ENCODE results near the gene MRPL34. TPM values are rescaled to one million over a fixed set of nuclear protein-coding genes. Genes with fewer than 3 reads are reported as not detected.

The MRPL34 gene
- total and polyA plus RNA-seq, 2 donors (not counting 1 experiment from before 2014, with no cell fraction given) = 27.5 to 44.8 TPM

DNA sequence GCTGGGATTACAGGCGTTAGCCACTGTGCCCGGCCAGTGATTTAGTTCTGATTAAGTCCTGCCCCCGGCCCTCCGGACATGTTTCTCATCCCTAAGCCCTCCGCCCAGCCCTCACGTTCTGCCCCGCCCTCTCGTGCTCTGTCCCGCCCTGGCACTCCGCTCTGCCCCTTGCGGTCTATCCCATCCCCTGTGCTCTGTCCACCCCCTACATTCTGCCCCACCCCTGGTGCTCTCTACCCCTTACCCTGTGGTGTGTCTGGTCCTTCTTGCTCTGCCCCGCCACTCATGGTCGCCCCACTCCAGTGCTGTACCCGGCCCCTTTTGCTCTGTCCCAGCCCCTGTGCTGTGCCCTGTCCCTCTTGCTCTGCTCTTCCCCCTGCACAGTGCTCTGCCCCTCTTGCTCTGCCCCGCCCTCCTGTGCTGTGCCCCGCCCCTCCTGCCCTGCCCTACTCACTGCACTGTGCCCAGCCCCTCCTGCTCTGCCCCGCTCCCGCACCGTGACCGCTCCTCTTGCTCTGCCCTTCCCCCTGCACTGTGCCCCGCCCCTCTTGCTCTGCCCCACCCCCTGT, 34.7 kb downstream of the MRPL34 start:
- H3K4me2 ChIP-seq (ENCODE audit: extremely low read depth, insufficient read depth, low read length) = no peak overlapping the region
- H2AFZ ChIP-seq (ENCODE audit: low read length) = no peak overlapping the region
- TF ChIP-seq CTCF (conservative IDR thresholded peaks at IDR 0.05 in 1 of 2, IDR thresholded peaks at IDR 0.05 in 1 of 2; ENCODE audit: low read depth in 1 of 2, low read length in 2 of 2) (no peak), EZH2 (IDR thresholded peaks at IDR 0.05; ENCODE audit: low read length, missing control alignments) (no peak)
- H3K27ac ChIP-seq (ENCODE audit: insufficient read depth, low read length) = no peak overlapping the region
- H3K9ac ChIP-seq (ENCODE audit: insufficient read depth, low read length) = no peak overlapping the region
- no peaks in the 10 kb centered on the region for H3K9me3 ChIP-seq (ENCODE audit: control insufficient read depth, insufficient read depth, low read depth, low read length)
- no peak for DNase-seq (ENCODE audit: low read depth in 2 of 2)
- peaks cover 3% of the 10 kb centered on the region for H3K36me3 ChIP-seq (ENCODE audit: control insufficient read depth, insufficient read depth, low read length)
- H3K4me1 ChIP-seq (ENCODE audit: control insufficient read depth, extremely low read depth, insufficient read depth, low read length) = peaks cover 3% of the 10 kb centered on the region
- no peaks in the 10 kb centered on the region for H3K79me2 ChIP-seq (ENCODE audit: control insufficient read depth, insufficient read depth, low read length)
- no peaks in the 10 kb centered on the region for H3K27me3 ChIP-seq (ENCODE audit: control insufficient read depth, insufficient read depth, low read length)
- H4K20me1 ChIP-seq (ENCODE audit: control insufficient read depth, extremely low read depth, insufficient read depth, low read length) = no peaks in the 10 kb centered on the region
- H3K4me3 ChIP-seq (replicated peaks in 1 of 4; ENCODE audit: control extremely low read depth in 1 of 4, insufficient read depth in 1 of 4, low read depth in 3 of 4, low read length in 4 of 4) = no peak overlapping the region

GRCh38 chr19:17340871-17341357, 35.2 kb downstream of the MRPL34 start:
- Histone ChIP-seq H3K4me2 (ENCODE audit: extremely low read depth, insufficient read depth, low read length) (no peak overlapping the region), H4K20me1 (ENCODE audit: control insufficient read depth, extremely low read depth, insufficient read depth, low read length) (no peaks in the 10 kb centered on the region), H3K36me3 (ENCODE audit: control insufficient read depth, insufficient read depth, low read length) (peaks cover 3% of the 10 kb centered on the region), H3K27ac (ENCODE audit: insufficient read depth, low read length) (no peak overlapping the region), H3K27me3 (ENCODE audit: control insufficient read depth, insufficient read depth, low read length) (no peaks in the 10 kb centered on the region), H3K4me3 (replicated peaks in 1 of 4; ENCODE audit: control extremely low read depth in 1 of 4, insufficient read depth in 1 of 4, low read depth in 3 of 4, low read length in 4 of 4) (no peak overlapping the region), H2AFZ (ENCODE audit: low read length) (no peak overlapping the region), H3K9me3 (ENCODE audit: control insufficient read depth, insufficient read depth, low read depth, low read length) (no peaks in the 10 kb centered on the region), H3K9ac (ENCODE audit: insufficient read depth, low read length) (no peak overlapping the region), H3K4me1 (ENCODE audit: control insufficient read depth, extremely low read depth, insufficient read depth, low read length) (peaks cover 3% of the 10 kb centered on the region), H3K79me2 (ENCODE audit: control insufficient read depth, insufficient read depth, low read length) (no peaks in the 10 kb centered on the region)
- TF ChIP-seq CTCF (conservative IDR thresholded peaks at IDR 0.05 in 1 of 2, IDR thresholded peaks at IDR 0.05 in 1 of 2; ENCODE audit: low read depth in 1 of 2, low read length in 2 of 2) = no peak
- no peak for TF ChIP-seq EZH2 (IDR thresholded peaks at IDR 0.05; ENCODE audit: low read length, missing control alignments)
- DNase-seq (ENCODE audit: low read depth in 2 of 2) = no peak

DNA sequence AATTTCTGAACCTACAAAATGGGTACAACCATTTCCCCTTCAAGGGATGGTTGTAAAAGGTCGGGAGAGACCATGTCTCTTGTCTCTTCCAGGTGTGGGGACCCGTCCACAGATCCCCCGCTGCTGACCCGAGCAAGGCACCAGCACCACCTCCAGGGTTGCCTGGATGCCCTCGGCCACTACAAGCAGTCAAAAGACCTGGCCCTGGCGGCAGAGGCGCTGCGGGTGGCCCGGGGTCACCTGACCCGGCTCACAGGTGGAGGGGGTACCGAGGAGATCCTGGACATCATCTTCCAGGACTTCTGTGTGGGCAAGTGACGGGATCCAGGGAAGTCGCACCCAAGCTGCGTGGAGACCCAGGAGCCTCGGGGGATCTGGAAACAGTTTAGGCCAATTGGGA, 35.7 kb downstream of the MRPL34 start:
- no peak overlapping the region for H2AFZ ChIP-seq (ENCODE audit: low read length)
- no peak overlapping the region for H3K9ac ChIP-seq (ENCODE audit: insufficient read depth, low read length)
- H3K27ac ChIP-seq (ENCODE audit: insufficient read depth, low read length) = no peak overlapping the region
- DNase-seq (ENCODE audit: low read depth in 2 of 2) = no peak
- H3K9me3 ChIP-seq (ENCODE audit: control insufficient read depth, insufficient read depth, low read depth, low read length) = no peaks in the 10 kb centered on the region
- H3K36me3 ChIP-seq (ENCODE audit: control insufficient read depth, insufficient read depth, low read length) = peaks cover 3% of the 10 kb centered on the region
- H3K4me3 ChIP-seq (replicated peaks in 1 of 4; ENCODE audit: control extremely low read depth in 1 of 4, insufficient read depth in 1 of 4, low read depth in 3 of 4, low read length in 4 of 4) = no peak overlapping the region
- H4K20me1 ChIP-seq (ENCODE audit: control insufficient read depth, extremely low read depth, insufficient read depth, low read length) = no peaks in the 10 kb centered on the region
- no peaks in the 10 kb centered on the region for H3K27me3 ChIP-seq (ENCODE audit: control insufficient read depth, insufficient read depth, low read length)
- no peak overlapping the region for H3K4me2 ChIP-seq (ENCODE audit: extremely low read depth, insufficient read depth, low read length)
- no peak for TF ChIP-seq CTCF (conservative IDR thresholded peaks at IDR 0.05 in 1 of 2, IDR thresholded peaks at IDR 0.05 in 1 of 2; ENCODE audit: low read depth in 1 of 2, low read length in 2 of 2)
- no peak for TF ChIP-seq EZH2 (IDR thresholded peaks at IDR 0.05; ENCODE audit: low read length, missing control alignments)
- H3K79me2 ChIP-seq (ENCODE audit: control insufficient read depth, insufficient read depth, low read length) = no peaks in the 10 kb centered on the region
- peaks cover 3% of the 10 kb centered on the region for H3K4me1 ChIP-seq (ENCODE audit: control insufficient read depth, extremely low read depth, insufficient read depth, low read length)
